22Rv1 (cell line): Measurements from ENCODE around the gene THAP3.

Source experiments
- H3K27ac ChIP-seq: fragments of 450-650 bp; 2 replicates; pipeline ENCODE4 v1.5.1; 2017
- ZFX ChIP-seq: fragments of 450-650 bp; IDR thresholded peaks from 2 replicates; pipeline ENCODE4 v1.6.1; 2017; ENCODE audit warnings: antibody characterized with exemption, borderline replicate concordance
- TF ChIP-seq, protein P1 (sequence below): fragments of 450-650 bp; IDR thresholded peaks from 2 replicates; pipeline ENCODE4 v1.5.1; 2017; ENCODE audit warnings: mild to moderate bottlenecking

The THAP3 gene

DNA sequence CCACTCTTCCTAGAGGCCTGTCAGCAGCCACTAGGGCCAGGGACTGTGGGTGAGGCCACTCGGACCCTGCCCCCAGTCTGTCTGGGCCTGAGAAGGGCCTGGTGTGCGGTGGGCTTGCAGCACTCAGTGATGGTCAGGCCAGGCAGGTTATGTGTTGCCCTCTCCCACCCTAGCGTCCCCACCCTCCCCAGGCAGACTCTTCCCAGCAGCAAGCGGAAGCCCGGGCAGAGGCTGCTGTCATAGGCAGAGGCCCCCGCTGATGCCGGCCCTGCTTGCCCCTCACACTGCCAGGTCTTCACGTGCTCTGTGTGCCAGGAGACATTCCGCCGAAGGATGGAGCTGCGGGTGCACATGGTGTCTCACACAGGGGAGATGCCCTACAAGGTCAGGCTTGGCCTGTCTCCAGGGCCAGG, 38.3 kb upstream of the THAP3 start:
- TF ChIP-seq, protein P1, sequence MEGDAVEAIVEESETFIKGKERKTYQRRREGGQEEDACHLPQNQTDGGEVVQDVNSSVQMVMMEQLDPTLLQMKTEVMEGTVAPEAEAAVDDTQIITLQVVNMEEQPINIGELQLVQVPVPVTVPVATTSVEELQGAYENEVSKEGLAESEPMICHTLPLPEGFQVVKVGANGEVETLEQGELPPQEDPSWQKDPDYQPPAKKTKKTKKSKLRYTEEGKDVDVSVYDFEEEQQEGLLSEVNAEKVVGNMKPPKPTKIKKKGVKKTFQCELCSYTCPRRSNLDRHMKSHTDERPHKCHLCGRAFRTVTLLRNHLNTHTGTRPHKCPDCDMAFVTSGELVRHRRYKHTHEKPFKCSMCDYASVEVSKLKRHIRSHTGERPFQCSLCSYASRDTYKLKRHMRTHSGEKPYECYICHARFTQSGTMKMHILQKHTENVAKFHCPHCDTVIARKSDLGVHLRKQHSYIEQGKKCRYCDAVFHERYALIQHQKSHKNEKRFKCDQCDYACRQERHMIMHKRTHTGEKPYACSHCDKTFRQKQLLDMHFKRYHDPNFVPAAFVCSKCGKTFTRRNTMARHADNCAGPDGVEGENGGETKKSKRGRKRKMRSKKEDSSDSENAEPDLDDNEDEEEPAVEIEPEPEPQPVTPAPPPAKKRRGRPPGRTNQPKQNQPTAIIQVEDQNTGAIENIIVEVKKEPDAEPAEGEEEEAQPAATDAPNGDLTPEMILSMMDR, result no peak
- TF ChIP-seq ZFX, result no peak
- no peak overlapping the region for H3K27ac ChIP-seq

DNA sequence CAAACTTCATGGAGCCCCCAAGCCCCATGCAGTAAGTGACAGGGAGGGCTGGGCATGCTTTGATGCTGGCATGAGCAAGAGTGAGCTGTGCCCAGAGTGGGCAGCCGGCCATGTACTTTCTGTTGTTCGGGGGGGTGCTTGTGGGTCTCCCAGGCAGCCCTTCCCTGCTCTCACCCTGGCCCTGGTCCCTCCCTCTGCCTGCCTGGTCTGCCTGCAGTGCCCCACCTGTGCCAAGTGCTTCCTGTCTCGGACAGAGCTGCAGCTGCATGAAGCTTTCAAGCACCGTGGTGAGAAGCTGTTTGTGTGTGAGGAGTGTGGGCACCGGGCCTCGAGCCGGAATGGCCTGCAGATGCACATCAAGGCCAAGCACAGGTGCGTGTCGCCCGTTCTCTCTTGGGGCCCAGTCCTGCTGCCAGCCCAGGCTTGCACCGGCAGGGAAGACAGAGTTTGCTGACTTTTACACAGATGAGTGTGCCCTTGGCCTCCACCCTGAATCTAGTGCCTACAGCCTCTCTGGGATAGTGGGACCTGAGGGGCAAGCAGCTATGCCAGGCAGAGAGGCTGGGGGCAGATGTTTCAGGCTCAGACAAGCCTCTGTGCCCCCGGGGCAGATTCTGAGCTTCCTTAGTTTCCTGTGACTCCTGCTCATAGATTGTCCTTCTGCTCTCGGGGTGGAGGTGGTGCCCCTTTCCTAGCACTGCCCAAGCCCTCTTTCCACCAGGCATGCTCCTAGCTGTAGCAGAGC, 37.2 kb upstream of the THAP3 start:
- H3K27ac ChIP-seq, result no peak overlapping the region
- no peak for TF ChIP-seq ZFX
- TF ChIP-seq, protein P1, result no peak

DNA sequence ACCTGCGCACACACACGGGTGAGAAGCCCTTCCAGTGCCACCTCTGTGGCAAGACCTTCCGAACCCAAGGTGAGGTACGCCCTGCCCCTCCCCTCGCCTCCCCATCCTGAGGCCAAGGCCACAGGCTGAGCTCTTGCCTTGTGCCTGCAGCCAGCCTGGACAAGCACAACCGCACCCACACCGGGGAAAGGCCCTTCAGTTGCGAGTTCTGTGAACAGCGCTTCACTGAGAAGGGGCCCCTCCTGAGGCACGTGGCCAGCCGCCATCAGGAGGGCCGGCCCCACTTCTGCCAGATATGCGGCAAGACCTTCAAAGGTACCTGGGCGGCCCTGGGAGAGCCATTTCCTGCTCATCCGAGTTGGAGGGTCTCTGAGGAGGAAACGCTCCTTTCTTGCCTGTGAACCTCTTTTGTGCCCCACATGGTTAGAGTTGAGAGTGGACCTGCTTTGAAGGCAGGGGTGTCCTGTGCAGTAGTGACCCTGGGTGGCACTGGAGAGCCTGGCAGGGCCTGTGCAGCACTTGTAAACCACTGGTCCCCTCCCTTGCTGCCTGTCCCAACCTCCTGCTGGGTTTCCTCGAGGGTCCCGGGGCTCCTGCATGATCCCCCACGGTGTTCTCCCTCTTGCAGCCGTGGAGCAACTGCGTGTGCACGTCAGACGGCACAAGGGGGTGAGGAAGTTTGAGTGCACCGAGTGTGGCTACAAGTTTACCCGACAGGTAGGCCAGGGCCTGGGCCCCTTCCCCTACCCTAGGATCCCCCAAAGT, 36.4 kb upstream of the THAP3 start:
- H3K27ac ChIP-seq, result no peak overlapping the region
- TF ChIP-seq, protein P1, result no peak
- no peak for TF ChIP-seq ZFX

DNA sequence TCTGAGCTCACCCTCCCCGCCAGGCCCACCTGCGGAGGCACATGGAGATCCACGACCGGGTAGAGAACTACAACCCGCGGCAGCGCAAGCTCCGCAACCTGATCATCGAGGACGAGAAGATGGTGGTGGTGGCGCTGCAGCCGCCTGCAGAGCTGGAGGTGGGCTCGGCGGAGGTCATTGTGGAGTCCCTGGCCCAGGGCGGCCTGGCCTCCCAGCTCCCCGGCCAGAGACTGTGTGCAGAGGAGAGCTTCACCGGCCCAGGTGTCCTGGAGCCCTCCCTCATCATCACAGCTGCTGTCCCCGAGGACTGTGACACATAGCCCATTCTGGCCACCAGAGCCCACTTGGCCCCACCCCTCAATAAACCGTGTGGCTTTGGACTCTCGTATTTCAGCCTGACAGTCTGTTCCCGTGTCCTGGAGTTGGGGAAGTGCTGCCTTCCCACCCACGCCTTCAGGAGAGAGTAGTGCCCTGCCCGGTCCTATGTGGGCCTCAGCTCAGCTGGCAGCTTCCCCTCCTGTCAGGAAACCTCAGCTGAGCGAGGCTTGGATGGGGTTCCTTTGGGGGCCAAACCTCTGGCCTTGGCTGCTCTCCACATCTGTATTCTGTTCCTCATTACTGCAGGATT, 35.7 kb upstream of the THAP3 start:
- no peak overlapping the region for H3K27ac ChIP-seq
- TF ChIP-seq, protein P1, result no peak
- no peak for TF ChIP-seq ZFX

DNA sequence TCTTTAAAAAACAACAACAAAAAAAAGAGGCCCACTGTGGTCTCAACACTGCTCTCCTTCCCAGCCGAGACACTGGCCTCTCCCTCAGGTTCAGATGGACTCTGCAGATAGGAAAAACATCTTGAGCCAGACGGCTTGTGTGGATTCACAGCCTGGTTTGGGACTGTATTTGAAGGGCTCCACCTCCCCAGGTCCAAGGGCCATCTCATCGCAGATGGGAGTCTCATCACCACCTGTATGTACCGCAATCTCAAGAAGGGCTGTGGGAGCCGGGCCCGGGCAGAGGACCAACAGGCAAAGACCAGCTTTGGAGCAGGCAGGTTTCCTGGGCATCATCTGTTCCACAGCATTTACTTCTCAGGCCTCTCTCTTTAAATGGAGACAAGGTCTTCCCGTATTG, 34.6 kb upstream of the THAP3 start:
- H3K27ac ChIP-seq, result no peak overlapping the region
- TF ChIP-seq, protein P1, result no peak
- no peak for TF ChIP-seq ZFX

DNA sequence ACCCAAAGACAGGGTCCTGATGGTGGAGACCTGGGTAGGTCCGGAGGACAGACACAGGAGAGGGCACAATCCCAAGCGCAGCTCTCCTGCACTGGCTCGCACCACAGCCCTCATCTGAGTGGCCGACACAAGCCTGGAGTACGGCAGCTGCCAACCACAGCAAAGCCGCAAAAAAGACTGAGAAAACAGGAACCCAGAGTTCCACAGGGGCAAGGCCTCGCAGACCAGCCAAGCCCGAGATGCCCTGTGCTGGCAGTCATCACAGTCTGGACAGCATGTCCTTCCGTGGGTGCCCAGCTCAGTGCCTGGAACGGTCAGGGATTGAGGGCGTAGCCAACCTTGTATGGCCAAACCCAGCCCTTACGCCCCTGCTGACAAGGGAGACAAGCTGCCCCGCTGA, 33.4 kb upstream of the THAP3 start:
- TF ChIP-seq ZFX, result no peak
- TF ChIP-seq, protein P1, result no peak
- no peak overlapping the region for H3K27ac ChIP-seq
